Measurements from ENCODE around the gene FAM9C. TPM values are rescaled to one million over a fixed set of nuclear protein-coding genes. Genes with fewer than 3 reads are reported as not detected.

FAM9C gene
- total and polyA plus RNA-seq, 9 of the 15 experiments (the other 6 are each of a cell fraction or from before 2014, with no cell fraction given): not detected

DNA sequence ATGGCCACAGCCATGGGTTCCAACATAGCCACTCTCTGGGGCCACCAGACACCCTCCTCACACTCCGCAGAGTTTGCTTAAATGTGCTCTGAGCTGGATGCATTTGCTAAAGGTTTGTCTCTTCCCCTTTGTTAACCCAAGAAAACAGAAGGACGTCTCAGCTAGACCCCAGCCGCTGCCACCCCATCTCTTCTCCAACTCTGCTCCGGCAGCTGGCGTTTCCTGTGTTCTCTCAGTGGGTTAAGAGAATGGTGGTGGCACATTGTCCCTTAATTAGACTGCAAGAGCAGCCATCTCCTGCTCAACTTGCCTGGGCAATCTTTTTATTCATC is 43.7 kb upstream of the FAM9C start:
- CTCF ChIA-PET (ENCODE audit: low intra/inter-chr PET ratio): no interaction called here
- 83% methylated on average over 5 of the region's 5 CpGs for WGBS (ENCODE audit: insufficient coverage, low coverage, missing lambda C conversion rate)
- Histone ChIP-seq H3K4me3 (no peak overlapping the region), H3K9me3 (replicated peaks; ENCODE audit: control insufficient read depth, insufficient read depth, low read depth, low read length) (no peaks in the 10 kb centered on the region), H3K9ac (ENCODE audit: insufficient read depth in 1 of 2, low read depth in 2 of 2, low read length in 2 of 2) (no peak overlapping the region), H4K20me1 (replicated peaks; ENCODE audit: control insufficient read depth, insufficient read depth, low read length) (no peaks in the 10 kb centered on the region), H3K27ac (ENCODE audit: extremely low read depth, low read depth, low read length) (no peak overlapping the region), H3K27me3 (ENCODE audit: control insufficient read depth in 2 of 2, insufficient read depth in 2 of 2, low read length in 2 of 2) (no peaks in the 10 kb centered on the region), H3K79me2 (ENCODE audit: control insufficient read depth, insufficient read depth, low read length) (no peaks in the 10 kb centered on the region), H3K4me2 (ENCODE audit: insufficient read depth, low read length) (no peak overlapping the region), H2AFZ (ENCODE audit: low read depth, low read length) (no peak overlapping the region), H3K9me1 (ENCODE audit: control insufficient read depth, insufficient read depth, low read length) (no peaks in the 10 kb centered on the region), H3K4me1 (replicated peaks in 1 of 2; ENCODE audit: control insufficient read depth in 2 of 2, insufficient read depth in 2 of 2, low read length in 2 of 2) (peaks cover 6 to 23% of the 10 kb centered on the region in 2 experiments; a peak in 4 of 5 replicates), H3K36me3 (ENCODE audit: control insufficient read depth, insufficient read depth, low read length) (no peaks in the 10 kb centered on the region)
- intact Hi-C loops (cut with micrococcal nuclease): no loop called here
- DNase-seq (ENCODE audit: extremely low read depth in 1 of 4, low spot score in 3 of 4): no peak
- TF ChIP-seq, protein P1, sequence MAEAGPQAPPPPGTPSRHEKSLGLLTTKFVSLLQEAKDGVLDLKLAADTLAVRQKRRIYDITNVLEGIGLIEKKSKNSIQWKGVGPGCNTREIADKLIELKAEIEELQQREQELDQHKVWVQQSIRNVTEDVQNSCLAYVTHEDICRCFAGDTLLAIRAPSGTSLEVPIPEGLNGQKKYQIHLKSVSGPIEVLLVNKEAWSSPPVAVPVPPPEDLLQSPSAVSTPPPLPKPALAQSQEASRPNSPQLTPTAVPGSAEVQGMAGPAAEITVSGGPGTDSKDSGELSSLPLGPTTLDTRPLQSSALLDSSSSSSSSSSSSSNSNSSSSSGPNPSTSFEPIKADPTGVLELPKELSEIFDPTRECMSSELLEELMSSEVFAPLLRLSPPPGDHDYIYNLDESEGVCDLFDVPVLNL (CRISPR knock-in tag; IDR thresholded peaks at IDR 0.05; ENCODE audit: low read depth): no peak
- TF ChIP-seq, protein P2, sequence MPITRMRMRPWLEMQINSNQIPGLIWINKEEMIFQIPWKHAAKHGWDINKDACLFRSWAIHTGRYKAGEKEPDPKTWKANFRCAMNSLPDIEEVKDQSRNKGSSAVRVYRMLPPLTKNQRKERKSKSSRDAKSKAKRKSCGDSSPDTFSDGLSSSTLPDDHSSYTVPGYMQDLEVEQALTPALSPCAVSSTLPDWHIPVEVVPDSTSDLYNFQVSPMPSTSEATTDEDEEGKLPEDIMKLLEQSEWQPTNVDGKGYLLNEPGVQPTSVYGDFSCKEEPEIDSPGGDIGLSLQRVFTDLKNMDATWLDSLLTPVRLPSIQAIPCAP (CRISPR knock-in tag; IDR thresholded peaks at IDR 0.05; ENCODE audit: borderline replicate concordance): no peak
- no peak for TF ChIP-seq RCOR1 (IDR thresholded peaks at IDR 0.05; ENCODE audit: borderline replicate concordance in 1 of 2, low read depth in 2 of 2, low read length in 2 of 2)
- TF ChIP-seq, protein P3, sequence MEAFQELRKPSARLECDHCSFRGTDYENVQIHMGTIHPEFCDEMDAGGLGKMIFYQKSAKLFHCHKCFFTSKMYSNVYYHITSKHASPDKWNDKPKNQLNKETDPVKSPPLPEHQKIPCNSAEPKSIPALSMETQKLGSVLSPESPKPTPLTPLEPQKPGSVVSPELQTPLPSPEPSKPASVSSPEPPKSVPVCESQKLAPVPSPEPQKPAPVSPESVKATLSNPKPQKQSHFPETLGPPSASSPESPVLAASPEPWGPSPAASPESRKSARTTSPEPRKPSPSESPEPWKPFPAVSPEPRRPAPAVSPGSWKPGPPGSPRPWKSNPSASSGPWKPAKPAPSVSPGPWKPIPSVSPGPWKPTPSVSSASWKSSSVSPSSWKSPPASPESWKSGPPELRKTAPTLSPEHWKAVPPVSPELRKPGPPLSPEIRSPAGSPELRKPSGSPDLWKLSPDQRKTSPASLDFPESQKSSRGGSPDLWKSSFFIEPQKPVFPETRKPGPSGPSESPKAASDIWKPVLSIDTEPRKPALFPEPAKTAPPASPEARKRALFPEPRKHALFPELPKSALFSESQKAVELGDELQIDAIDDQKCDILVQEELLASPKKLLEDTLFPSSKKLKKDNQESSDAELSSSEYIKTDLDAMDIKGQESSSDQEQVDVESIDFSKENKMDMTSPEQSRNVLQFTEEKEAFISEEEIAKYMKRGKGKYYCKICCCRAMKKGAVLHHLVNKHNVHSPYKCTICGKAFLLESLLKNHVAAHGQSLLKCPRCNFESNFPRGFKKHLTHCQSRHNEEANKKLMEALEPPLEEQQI (IDR thresholded peaks at IDR 0.05): no peak
- FAIRE-seq: no peak
- no peak for ATAC-seq
- in situ Hi-C loops (cut with MboI): no loop called here
- POLR2A ChIA-PET: interaction anchor here (0.7 to 0.8 kb wide), 3 partner anchors 13 to 171 kb away, joined by 3 to 4 read pairs (median 3); no protein-coding TSS in a partner anchor
- no TSS peak for BruUV-seq (replicated peaks)
